GM12801 (cell line): ENCODE data around the gene OLFM3.

ENCODE experiments used
- TF ChIP-seq, protein P1 (sequence below): IDR thresholded peaks from one replicate; pipeline ENCODE4 v1.5.1; 2011; ENCODE audit warnings: control low read depth; ENCODE audit not compliant: insufficient read length; ENCODE audit errors: extremely low read depth

Gene OLFM3

DNA sequence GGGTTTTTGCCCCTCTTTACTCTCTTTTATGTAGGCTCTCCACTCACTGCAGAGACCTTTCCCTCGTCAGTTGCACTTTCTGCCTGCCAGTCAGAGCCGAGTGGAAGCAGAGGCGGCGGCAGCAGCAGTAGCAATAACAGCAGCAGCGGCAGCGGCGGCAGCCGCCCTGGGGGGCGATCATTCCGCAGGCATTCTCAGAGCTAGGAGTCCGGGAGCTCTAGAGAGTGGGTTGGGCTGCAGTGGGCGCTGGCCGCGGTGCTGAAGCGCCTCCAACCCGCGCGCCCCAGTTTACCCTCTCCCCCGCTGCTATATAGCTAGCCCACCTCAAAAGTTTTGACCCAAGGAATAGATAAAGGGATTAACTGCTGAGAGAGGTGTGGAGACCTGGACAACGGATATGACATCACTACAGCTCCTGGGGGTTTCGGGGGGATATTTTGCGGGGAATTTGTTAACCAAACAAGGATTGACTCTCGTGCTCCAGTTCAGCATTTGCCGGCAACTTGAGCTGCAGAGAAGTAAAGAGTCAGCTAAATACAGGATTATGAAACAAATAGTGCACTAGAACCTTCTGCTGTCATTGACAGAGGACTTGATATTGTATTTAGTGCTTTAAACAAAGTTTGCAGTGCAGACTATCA lies at the start of gene OLFM3:
Gene OLFM3 (minus strand): TSS at position 102 of the 641 bp plus-strand sequence.
- TF ChIP-seq, protein P1, sequence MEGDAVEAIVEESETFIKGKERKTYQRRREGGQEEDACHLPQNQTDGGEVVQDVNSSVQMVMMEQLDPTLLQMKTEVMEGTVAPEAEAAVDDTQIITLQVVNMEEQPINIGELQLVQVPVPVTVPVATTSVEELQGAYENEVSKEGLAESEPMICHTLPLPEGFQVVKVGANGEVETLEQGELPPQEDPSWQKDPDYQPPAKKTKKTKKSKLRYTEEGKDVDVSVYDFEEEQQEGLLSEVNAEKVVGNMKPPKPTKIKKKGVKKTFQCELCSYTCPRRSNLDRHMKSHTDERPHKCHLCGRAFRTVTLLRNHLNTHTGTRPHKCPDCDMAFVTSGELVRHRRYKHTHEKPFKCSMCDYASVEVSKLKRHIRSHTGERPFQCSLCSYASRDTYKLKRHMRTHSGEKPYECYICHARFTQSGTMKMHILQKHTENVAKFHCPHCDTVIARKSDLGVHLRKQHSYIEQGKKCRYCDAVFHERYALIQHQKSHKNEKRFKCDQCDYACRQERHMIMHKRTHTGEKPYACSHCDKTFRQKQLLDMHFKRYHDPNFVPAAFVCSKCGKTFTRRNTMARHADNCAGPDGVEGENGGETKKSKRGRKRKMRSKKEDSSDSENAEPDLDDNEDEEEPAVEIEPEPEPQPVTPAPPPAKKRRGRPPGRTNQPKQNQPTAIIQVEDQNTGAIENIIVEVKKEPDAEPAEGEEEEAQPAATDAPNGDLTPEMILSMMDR = no peak

GRCh38 chr1:102045752-102046151 lies 49.0 kb upstream of the OLFM3 start:
- TF ChIP-seq, protein P1 = no peak

GRCh38 chr1:102032534-102032933 lies 35.8 kb upstream of the OLFM3 start:
- TF ChIP-seq, protein P1 = no peak

DNA sequence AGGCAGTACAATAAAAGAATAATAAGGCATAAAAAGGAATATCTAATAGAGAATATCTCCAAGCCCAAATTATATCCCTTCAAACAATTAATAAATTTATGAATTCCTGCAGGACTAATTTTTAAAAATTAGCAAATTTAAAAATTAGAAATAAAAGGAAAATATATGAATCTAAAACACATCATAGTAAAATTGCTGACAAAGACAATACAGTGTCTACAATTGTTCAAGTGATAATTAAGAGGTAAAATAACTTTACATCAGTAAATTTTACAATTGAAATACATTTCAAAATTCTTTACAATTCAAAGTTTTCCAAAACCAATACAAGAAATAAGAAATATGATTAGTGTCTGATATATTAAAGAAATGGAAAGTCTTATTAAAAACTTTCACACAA lies 22.8 kb upstream of the OLFM3 start:
- TF ChIP-seq, protein P1 = no peak

DNA sequence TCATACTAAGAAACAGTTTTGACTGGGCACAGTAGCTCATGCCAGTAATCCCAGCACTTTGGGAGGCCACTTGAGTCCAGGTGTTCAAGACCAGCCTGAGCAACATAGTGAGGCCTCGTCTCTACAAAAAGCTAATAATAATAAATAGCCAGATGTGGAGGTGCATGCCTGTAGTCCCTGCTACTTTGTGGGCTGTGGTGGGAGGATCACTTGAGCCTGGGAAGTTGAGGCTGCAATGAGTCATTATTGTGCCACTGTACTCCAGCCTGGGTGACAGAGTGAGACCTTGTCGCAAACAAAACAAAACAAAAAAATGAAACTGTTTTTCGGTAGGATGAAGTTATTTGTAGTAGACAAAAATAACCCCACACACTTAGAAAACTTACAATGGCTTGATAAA lies 19.0 kb upstream of the OLFM3 start:
- TF ChIP-seq, protein P1 = no peak

GRCh38 chr1:102002057-102002456 lies 5.3 kb upstream of the OLFM3 start:
- TF ChIP-seq, protein P1 = no peak

- TF ChIP-seq, protein P1 = no peak
Measured at GRCh38 chr1:101995984-101996745, 561 bp downstream of the OLFM3 start.
